ENCODE measurements around the gene ADPRHL1. TPM values are rescaled to one million over a fixed set of nuclear protein-coding genes. Genes with fewer than 3 reads are reported as not detected.

The ADPRHL1 gene
- total RNA-seq, 4 donors from 2014 or later = 3.9 to 15.2 (median 5.8) TPM; not detected in 1

DNA sequence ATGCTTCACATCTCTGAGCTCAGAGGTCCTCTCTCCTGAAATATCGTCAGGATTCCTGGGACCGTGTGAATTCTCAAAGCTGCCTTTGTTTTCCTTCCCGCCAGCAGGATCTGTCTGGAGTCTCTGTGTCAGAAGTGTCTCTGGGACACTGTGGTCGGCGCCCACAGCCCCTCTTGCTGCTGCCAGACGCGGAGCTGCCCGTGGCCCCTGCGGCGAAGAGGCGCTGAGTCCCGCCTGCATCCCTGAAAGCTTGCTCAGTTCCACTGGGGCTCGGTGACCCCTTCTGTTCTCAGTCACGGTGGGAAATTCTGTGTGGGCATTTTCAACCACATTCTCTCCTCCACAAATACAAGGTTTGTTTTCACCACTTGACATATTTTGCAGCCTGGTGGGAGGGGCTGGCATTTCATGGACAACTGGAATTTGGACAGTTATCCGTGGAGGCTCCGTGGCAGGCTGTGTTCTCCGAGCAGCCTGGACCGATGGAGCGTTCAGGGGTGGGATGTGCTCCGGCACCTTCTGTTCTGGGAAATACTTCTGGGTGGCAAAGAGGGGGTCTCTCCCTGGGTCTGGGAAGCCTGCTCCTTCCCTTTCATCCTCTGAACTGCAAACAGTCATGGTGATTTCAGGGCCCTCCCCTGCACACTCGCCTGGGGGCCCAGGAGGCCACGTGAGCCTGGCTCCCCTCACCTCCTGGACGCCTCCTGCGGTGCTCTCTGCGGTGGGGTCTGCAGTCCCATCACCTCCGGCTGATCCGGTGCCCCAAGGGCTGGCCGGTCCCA lies 46.8 kb downstream of the ADPRHL1 start:
- H3K36me3 ChIP-seq = no peaks in the 10 kb centered on the region
- DNase-seq = peak in 2 of 3 donors; percentile 26 to 30

GRCh38 chr13:113405481-113406300 lies 47.6 kb downstream of the ADPRHL1 start:
- TF ChIP-seq, protein P1, sequence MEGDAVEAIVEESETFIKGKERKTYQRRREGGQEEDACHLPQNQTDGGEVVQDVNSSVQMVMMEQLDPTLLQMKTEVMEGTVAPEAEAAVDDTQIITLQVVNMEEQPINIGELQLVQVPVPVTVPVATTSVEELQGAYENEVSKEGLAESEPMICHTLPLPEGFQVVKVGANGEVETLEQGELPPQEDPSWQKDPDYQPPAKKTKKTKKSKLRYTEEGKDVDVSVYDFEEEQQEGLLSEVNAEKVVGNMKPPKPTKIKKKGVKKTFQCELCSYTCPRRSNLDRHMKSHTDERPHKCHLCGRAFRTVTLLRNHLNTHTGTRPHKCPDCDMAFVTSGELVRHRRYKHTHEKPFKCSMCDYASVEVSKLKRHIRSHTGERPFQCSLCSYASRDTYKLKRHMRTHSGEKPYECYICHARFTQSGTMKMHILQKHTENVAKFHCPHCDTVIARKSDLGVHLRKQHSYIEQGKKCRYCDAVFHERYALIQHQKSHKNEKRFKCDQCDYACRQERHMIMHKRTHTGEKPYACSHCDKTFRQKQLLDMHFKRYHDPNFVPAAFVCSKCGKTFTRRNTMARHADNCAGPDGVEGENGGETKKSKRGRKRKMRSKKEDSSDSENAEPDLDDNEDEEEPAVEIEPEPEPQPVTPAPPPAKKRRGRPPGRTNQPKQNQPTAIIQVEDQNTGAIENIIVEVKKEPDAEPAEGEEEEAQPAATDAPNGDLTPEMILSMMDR (IDR thresholded peaks at IDR 0.05) = no peak
- TF ChIP-seq POLR2A (IDR thresholded peaks at IDR 0.05) = no peak
- peaks cover 0 to 11% (median 0%) of the 10 kb centered on the region in 4 donors for H3K9me3 ChIP-seq
- H3K27ac ChIP-seq = no peak overlapping the region
- no peak overlapping the region for H3K4me3 ChIP-seq
- no peaks in the 10 kb centered on the region for H3K27me3 ChIP-seq
- peak in 2 of 3 donors; percentile 30 to 39 for DNase-seq
- H3K36me3 ChIP-seq = no peaks in the 10 kb centered on the region
- peaks cover 0 to 9% (median 0%) of the 10 kb centered on the region in 4 donors for H3K4me1 ChIP-seq

More for the DNA sequence above, 46.8 kb downstream of the ADPRHL1 start:
- H3K27ac ChIP-seq = no peak overlapping the region
- TF ChIP-seq, protein P1 (IDR thresholded peaks at IDR 0.05) = no peak
- H3K4me3 ChIP-seq = no peak overlapping the region
- H3K9me3 ChIP-seq = peaks cover 0 to 11% (median 0%) of the 10 kb centered on the region in 4 donors
- peaks cover 0 to 5% (median 0%) of the 10 kb centered on the region in 4 donors for H3K4me1 ChIP-seq
- H3K27me3 ChIP-seq = no peaks in the 10 kb centered on the region

DNA sequence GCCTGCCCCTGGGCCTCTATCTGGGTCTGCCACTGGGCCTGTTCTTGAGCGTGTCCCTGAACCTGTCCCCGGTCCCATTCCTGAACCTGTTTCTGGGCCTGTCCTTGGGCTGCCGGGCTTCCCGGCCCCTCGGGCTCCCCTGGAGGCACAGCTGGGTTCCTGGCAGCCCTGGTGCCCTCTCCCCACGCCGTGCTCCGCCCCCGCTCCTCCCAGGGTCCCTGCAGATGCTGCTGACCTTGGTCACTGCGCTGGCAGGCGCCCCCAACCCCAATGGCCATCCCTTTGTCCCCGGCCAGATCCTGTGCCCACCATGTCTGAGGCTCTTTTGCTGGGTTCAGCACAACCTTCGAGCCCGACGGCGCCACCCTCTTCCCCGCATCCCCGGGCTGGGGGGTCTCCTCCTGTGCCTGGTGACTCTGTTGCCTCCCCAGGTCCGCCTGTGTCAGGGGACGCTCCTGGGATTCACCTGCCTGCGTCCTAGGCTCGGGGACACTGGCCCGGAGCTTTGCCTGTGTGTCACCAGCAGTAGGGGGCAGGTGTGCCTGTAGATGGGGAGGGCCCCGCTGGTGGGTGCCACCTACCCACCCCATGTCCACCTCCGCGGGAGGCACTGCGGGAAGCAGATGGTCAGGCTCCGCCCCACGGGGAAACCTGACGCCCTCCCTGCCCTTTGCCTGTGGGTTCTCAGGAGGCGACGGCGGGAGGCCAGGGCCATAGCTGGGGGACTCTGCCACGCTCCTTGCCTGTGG lies 48.4 kb downstream of the ADPRHL1 start:
- no peak overlapping the region for H3K4me3 ChIP-seq
- H3K36me3 ChIP-seq = no peaks in the 10 kb centered on the region
- DNase-seq = peak in 2 of 3 donors; percentile 24 to 27
- no peak for TF ChIP-seq POLR2A (IDR thresholded peaks at IDR 0.05)
- TF ChIP-seq, protein P1 (IDR thresholded peaks at IDR 0.05) = no peak
- H3K27me3 ChIP-seq = no peaks in the 10 kb centered on the region
- peaks cover 0 to 6% (median 0%) of the 10 kb centered on the region in 4 donors for H3K4me1 ChIP-seq
- no peak overlapping the region for H3K27ac ChIP-seq
- peaks cover 0 to 11% (median 0%) of the 10 kb centered on the region in 4 donors for H3K9me3 ChIP-seq

- H3K4me3 ChIP-seq = no peak overlapping the region
- H3K9me3 ChIP-seq = peaks cover 0 to 8% (median 0%) of the 10 kb centered on the region in 4 donors
- peaks cover 0 to 5% (median 0%) of the 10 kb centered on the region in 4 donors for H3K4me1 ChIP-seq
- DNase-seq = peak in 1 of 3 donors; percentile 38
- H3K27me3 ChIP-seq = no peaks in the 10 kb centered on the region
- H3K36me3 ChIP-seq = no peaks in the 10 kb centered on the region
- no peak overlapping the region for H3K27ac ChIP-seq
- TF ChIP-seq, protein P1 (IDR thresholded peaks at IDR 0.05) = no peak
- TF ChIP-seq POLR2A (IDR thresholded peaks at IDR 0.05) = no peak
These were observed 48.9 kb downstream of the ADPRHL1 start for GRCh38 chr13:113404366-113404722.

Measured in Peyer's patch (tissue), 4 donors.